HEK293 (cell line): ENCODE results near the gene RPS6KA3.

Experiments
- CTCF ChIP-seq: fragments of 450-650 bp; formaldehyde crosslinking; IDR thresholded peaks from 2 replicates; pipeline ENCODE4 v1.5.1; 2016; ENCODE audit warnings: missing biosample characterization, missing genetic modification characterization
- HIC1 ChIP-seq: fragments of 450-650 bp; formaldehyde crosslinking; IDR thresholded peaks from 2 replicates; pipeline ENCODE4 v1.5.1; 2016; ENCODE audit warnings: missing biosample characterization, missing genetic modification characterization
- SP2 ChIP-seq: fragments of 450-650 bp; formaldehyde crosslinking; IDR thresholded peaks from 2 replicates; pipeline ENCODE4 v1.5.1; 2016; ENCODE audit warnings: missing biosample characterization, missing genetic modification characterization
- ZEB2 ChIP-seq: fragments of 450-650 bp; formaldehyde crosslinking; IDR thresholded peaks from 2 replicates; pipeline ENCODE4 v1.5.1; 2016; ENCODE audit warnings: missing biosample characterization, missing genetic modification characterization
- ZFP69B ChIP-seq: fragments of 450-650 bp; formaldehyde crosslinking; IDR thresholded peaks from 2 replicates; pipeline ENCODE4 v1.5.1; 2016; ENCODE audit warnings: missing biosample characterization, missing genetic modification characterization
- ZNF580 ChIP-seq: fragments of 450-650 bp; formaldehyde crosslinking; IDR thresholded peaks from 2 replicates; pipeline ENCODE4 v1.5.1; 2016; ENCODE audit warnings: missing biosample characterization, missing genetic modification characterization
- ZNF660 ChIP-seq: fragments of 450-650 bp; IDR thresholded peaks from 2 replicates; pipeline ENCODE4 v1.5.1; 2018; ENCODE audit warnings: missing biosample characterization, mild to moderate bottlenecking, missing genetic modification characterization
- ZNF664 ChIP-seq: fragments of 450-650 bp; formaldehyde crosslinking; IDR thresholded peaks from 2 replicates; pipeline ENCODE4 v1.5.1; 2016; ENCODE audit warnings: missing biosample characterization, missing genetic modification characterization
- ZNF791 ChIP-seq: fragments of 450-650 bp; formaldehyde crosslinking; IDR thresholded peaks from 2 replicates; pipeline ENCODE4 v1.5.1; 2016; ENCODE audit warnings: missing biosample characterization, missing genetic modification characterization

- TF ChIP-seq CTCF (tag by site-specific recombination) (no peak), ZNF660 (tag by site-specific recombination) (no peak), ZEB2 (tag by site-specific recombination) (no peak), ZNF791 (tag by site-specific recombination) (no peak), SP2 (tag by site-specific recombination) (no peak), ZFP69B (tag by site-specific recombination) (no peak), ZNF664 (tag by site-specific recombination) (no peak), HIC1 (tag by site-specific recombination) (no peak), ZNF580 (tag by site-specific recombination) (no peak)
Observed at GRCh38 chrX:20116087-20116576, 150.6 kb downstream of the RPS6KA3 start.
